ENCODE results near the gene NR5A1.

NR5A1 gene

GRCh38 chr9:124439086-124439485 lies 68.1 kb downstream of the NR5A1 start:
- no peak for DNase-seq

- DNase-seq, result no peak
Measured at GRCh38 chr9:124438091-124438490, 69.1 kb downstream of the NR5A1 start.

- no peak for DNase-seq
Measured at GRCh38 chr9:124437086-124437485, 70.1 kb downstream of the NR5A1 start.

GRCh38 chr9:124436320-124436719 lies 70.9 kb downstream of the NR5A1 start:
- DNase-seq, result no peak

All from left hindlimb (tissue), 1 donor.